Lower leg skin (tissue), 3 donors: Measurements from ENCODE around the gene CTDSP2.

ENCODE experiments used
- CTCF ChIP-seq, 3 donors: fragments of 450-650 bp; IDR thresholded peaks; one replicate each; pipeline ENCODE4 v1.5.1; 2016; ENCODE audit warnings: antibody characterized with exemption in 3 of 3, mild to moderate bottlenecking in 3 of 3, moderate library complexity in 2 of 3
- POLR2A ChIP-seq, 2 donors: fragments of 450-650 bp; IDR thresholded peaks; one replicate each; pipeline ENCODE4 v1.6.1; 2016 to 2017; ENCODE audit warnings: antibody characterized with exemption in 2 of 2, mild to moderate bottlenecking in 1 of 2, moderate library complexity in 1 of 2

- TF ChIP-seq CTCF (IDR thresholded peaks at IDR 0.05) (no peak), POLR2A (IDR thresholded peaks at IDR 0.05) (no peak)
Observed at GRCh38 chr12:57837864-57838562, 8.5 kb downstream of the CTDSP2 start.
